Colonic mucosa (tissue), 4 donors: ENCODE results near the gene SNRNP25. TPM values are rescaled to one million over a fixed set of nuclear protein-coding genes. Genes with fewer than 3 reads are reported as not detected.
"Not testable (repeated sequence)": the region's sequence is repeated elsewhere in the genome, so short reads cannot be mapped to it uniquely, and the experiment has no call there.

ENCODE experiments used
- DNase-seq: peaks from one replicate; pipeline ENCODE4 v3.0.0-alpha.2; 2020
- H3K27ac ChIP-seq: fragments of 200-600 bp; one replicate; pipeline ENCODE4 v1.8.0; 2021
- H3K27me3 ChIP-seq: fragments of 200-600 bp; one replicate; pipeline ENCODE4 v1.8.0; 2021
- H3K36me3 ChIP-seq: fragments of 200-600 bp; one replicate; pipeline ENCODE4 v1.8.0; 2021
- H3K4me1 ChIP-seq: fragments of 200-600 bp; one replicate; pipeline ENCODE4 v1.8.0; 2021; ENCODE audit warnings: mild to moderate bottlenecking
- H3K4me3 ChIP-seq: fragments of 200-600 bp; one replicate; pipeline ENCODE4 v1.8.0; 2021
- H3K9ac ChIP-seq, 2 donors: one replicate each; pipeline ENCODE4 v1.7.0; 2013; ENCODE audit warnings: control low read depth in 2 of 2, low read depth in 2 of 2, low read length in 2 of 2
- H3K9me3 ChIP-seq: fragments of 200-600 bp; one replicate; pipeline ENCODE4 v1.8.0; 2021
- CTCF ChIP-seq: fragments of 200-600 bp; IDR thresholded peaks from one replicate; pipeline ENCODE4 v1.8.0; 2022; ENCODE audit warnings: antibody characterized with exemption, mild to moderate bottlenecking
- intact Hi-C: fragments of 100-400 bp; cut with DNase I; formaldehyde crosslinking; loops from one replicate; pipeline ENCODE4 v1.14.1; 2022
- total RNA-seq, 2 donors: library from RNA; stranded (reverse); fragmentation: NEBNext Ultra II Directional in 1 of 2; extraction: Animal tissue kit (Norgen Biotek cat#: 25700) in 1 of 2; gene quantifications; one replicate each; pipeline ENCODE4 v1.2.1, GENCODE V29; 2021
- donor health status: healthy.
- donor health status: DM: no; HTN: no; CAD: no.
- donor health status: DM: no; HTN: no; CAD: no.

Gene SNRNP25
- total RNA-seq, 2 donors from 2014 or later: 20.6 to 48.3 TPM

- H3K36me3 ChIP-seq: no peaks in the 10 kb centered on the region
- TF ChIP-seq CTCF: no peak
- intact Hi-C loops: no loop called here
- no peak for DNase-seq
- H3K4me3 ChIP-seq: no peak overlapping the region
- H3K9ac ChIP-seq: no peak overlapping the region
- no peaks in the 10 kb centered on the region for H3K27me3 ChIP-seq
- H3K9me3 ChIP-seq: no peaks in the 10 kb centered on the region
- H3K4me1 ChIP-seq: peaks cover 7% of the 10 kb centered on the region
- H3K27ac ChIP-seq: no peak overlapping the region
These were observed 10.3 kb upstream of the SNRNP25 start for GRCh38 chr16:43294-43693.

DNA sequence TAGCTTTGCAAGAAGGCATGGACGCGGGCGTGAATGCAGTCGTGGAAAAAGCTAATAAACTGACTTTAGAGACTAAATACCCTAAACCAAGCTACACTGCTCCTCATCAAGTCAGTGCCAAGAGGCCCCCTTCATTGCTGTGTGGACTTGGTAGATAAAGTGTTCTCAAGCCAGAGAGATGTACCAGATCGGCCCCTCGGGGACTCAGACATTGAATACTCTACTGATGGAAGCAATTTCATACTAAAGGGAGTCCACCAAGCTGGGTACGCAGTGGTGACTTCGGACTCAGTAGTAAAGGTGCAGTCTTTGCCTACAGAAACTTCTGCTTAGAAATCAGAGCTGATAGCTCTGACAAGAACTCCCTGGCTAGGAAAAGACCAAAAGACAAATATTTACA is 9.0 kb upstream of the SNRNP25 start:
- Histone ChIP-seq H3K27me3 (no peaks in the 10 kb centered on the region), H3K27ac (no peak overlapping the region), H3K4me1 (no peaks in the 10 kb centered on the region), H3K4me3 (no peak overlapping the region), H3K36me3 (no peaks in the 10 kb centered on the region), H3K9ac (no peak overlapping the region), H3K9me3 (no peaks in the 10 kb centered on the region)
- intact Hi-C loops: no loop called here
- no peak for TF ChIP-seq CTCF
- no peak for DNase-seq

DNA sequence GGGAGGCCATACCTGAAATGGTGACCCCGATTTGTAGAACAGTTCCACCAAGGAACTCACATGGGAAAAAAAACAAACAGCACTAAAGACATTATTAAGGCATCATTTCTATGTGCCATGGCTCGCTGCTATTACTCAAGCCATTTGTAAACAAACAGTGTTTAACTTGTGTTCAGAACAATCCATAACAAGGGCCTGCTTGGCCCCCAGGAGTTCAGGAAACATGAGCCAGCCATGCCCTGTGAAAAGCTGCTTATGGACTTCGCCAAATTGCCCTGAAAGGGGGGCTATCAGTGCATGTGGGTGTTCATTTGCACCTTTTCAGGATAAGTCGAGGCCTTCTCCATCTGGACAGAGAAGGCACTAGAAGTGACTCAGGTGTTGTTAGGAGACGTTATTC is 8.2 kb upstream of the SNRNP25 start:
- H3K9ac ChIP-seq: no peak overlapping the region
- no peak for DNase-seq
- TF ChIP-seq CTCF: no peak
- intact Hi-C loops: no loop called here
- no peak overlapping the region for H3K27ac ChIP-seq
- no peaks in the 10 kb centered on the region for H3K4me1 ChIP-seq
- H3K4me3 ChIP-seq: no peak overlapping the region
- no peaks in the 10 kb centered on the region for H3K36me3 ChIP-seq
- no peaks in the 10 kb centered on the region for H3K9me3 ChIP-seq
- H3K27me3 ChIP-seq: no peaks in the 10 kb centered on the region

DNA sequence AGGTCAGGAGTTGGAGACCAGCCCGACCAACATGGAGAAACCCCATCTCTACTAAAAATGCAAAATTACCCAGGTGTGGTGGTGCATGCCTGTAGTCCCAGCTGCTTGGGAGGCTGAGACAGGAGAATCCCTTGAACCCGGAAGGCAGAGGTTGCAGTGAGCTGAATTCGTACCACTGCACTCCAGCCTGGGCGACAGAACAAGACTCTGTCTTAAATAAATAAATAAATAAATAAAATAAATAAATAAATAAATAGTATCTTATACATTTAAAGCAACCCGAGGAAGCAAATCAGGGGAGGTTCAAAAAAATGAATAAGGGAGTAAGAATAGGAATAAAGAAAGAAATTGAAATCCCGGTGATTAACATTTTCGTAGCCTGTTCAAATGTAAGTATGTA is 7.1 kb upstream of the SNRNP25 start:
- H3K4me3 ChIP-seq, H3K27ac ChIP-seq, H3K36me3 ChIP-seq, DNase-seq, H3K4me1 ChIP-seq, H3K27me3 ChIP-seq, intact Hi-C loops, H3K9me3 ChIP-seq, H3K9ac ChIP-seq: not testable (repeated sequence)

GRCh38 chr16:47234-47633 is 6.4 kb upstream of the SNRNP25 start:
- Histone ChIP-seq H3K4me1 (no peaks in the 10 kb centered on the region), H3K27me3 (no peaks in the 10 kb centered on the region), H3K9me3 (no peaks in the 10 kb centered on the region), H3K27ac (no peak overlapping the region), H3K36me3 (no peaks in the 10 kb centered on the region), H3K4me3 (no peak overlapping the region), H3K9ac (no peak overlapping the region)
- no peak for TF ChIP-seq CTCF
- DNase-seq: no peak
- intact Hi-C loops: no loop called here

DNA sequence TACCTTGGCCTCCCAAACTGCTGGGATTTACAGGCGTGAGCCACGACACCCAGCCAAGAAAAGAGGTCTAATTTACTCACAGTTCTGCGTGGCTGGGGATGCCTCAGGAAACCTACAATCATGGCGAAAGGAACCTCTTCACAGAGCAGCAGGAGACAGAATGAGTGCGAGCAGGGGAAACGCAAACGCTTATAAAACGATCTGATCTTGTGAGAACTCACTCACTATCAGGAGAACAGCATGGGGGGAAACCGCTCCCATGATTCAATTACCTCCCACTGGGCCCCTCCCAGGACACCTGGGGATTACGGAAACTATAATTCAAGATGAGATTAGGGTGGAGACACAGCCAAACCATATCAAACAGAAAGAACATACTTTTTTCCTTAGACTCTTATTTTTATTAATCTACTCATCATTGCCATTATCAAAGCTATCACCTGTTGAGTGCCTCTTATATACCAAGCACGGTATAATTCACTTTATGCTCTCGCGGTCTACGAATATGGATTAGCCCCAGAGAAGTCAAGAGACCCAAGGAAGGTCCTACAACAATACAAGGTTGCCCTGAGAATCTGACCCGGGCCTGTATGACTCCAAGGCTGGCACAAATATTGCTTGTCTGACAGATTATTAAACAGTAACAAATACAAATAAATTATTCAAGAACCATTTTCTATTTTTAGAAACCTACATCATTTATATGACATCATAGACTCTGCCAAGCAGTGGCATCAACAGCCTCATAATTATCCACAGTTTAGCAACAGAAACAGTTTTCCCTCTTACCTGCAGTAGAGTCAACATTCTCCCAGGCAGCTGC is 2.6 kb upstream of the SNRNP25 start:
- Histone ChIP-seq H3K9me3 (no peaks in the 10 kb centered on the region), H3K9ac (no peak overlapping the region), H3K4me1 (no peaks in the 10 kb centered on the region), H3K27me3 (no peaks in the 10 kb centered on the region), H3K27ac (no peak overlapping the region), H3K4me3 (no peak overlapping the region), H3K36me3 (no peaks in the 10 kb centered on the region)
- DNase-seq: no peak
- intact Hi-C loops: no loop called here
- no peak for TF ChIP-seq CTCF
